HG02973 (cell line): ENCODE measurements around the gene PLCB1.

ENCODE experiments used
- ATAC-seq: cut with Tn5 transposase; IDR thresholded peaks from one replicate; pipeline ENCODE4 v1.9.1; 2021; ENCODE audit warnings: moderate library complexity; ENCODE audit not compliant: unreplicated experiment

PLCB1 gene

GRCh38 chr20:8395956-8396355 is 263.9 kb downstream of the PLCB1 start:
- no peak for ATAC-seq

GRCh38 chr20:8398263-8399051 is 266.4 kb downstream of the PLCB1 start:
- no peak for ATAC-seq

- peak; percentile 98 for ATAC-seq
Measured at GRCh38 chr20:8399947-8400346, 267.9 kb downstream of the PLCB1 start.

- no peak for ATAC-seq
Measured at GRCh38 chr20:8400486-8400885, 268.4 kb downstream of the PLCB1 start.

GRCh38 chr20:8401556-8401955 is 269.5 kb downstream of the PLCB1 start:
- no peak for ATAC-seq

- no peak for ATAC-seq
Measured at GRCh38 chr20:8402798-8403197, 270.7 kb downstream of the PLCB1 start.

GRCh38 chr20:8404912-8405635 is 273.0 kb downstream of the PLCB1 start:
- ATAC-seq = no peak

GRCh38 chr20:8406391-8406790 is 274.3 kb downstream of the PLCB1 start:
- no peak for ATAC-seq

GRCh38 chr20:8408587-8409307 is 276.7 kb downstream of the PLCB1 start:
- no peak for ATAC-seq

- ATAC-seq = no peak
Measured at GRCh38 chr20:8413691-8414090, 281.6 kb downstream of the PLCB1 start.

- ATAC-seq = no peak
Measured at GRCh38 chr20:8414586-8415274, 282.7 kb downstream of the PLCB1 start.

GRCh38 chr20:8421981-8422380 is 289.9 kb downstream of the PLCB1 start:
- no peak for ATAC-seq

- ATAC-seq = no peak
Measured at GRCh38 chr20:8423482-8423881, 291.4 kb downstream of the PLCB1 start.

- ATAC-seq = no peak
Measured at GRCh38 chr20:8424010-8424409, 291.9 kb downstream of the PLCB1 start.

GRCh38 chr20:8425016-8425415 is 292.9 kb downstream of the PLCB1 start:
- ATAC-seq = no peak

- no peak for ATAC-seq
Measured at GRCh38 chr20:8425802-8426201, 293.7 kb downstream of the PLCB1 start.

GRCh38 chr20:8427419-8428040 is 295.5 kb downstream of the PLCB1 start:
- ATAC-seq = no peak

- ATAC-seq = no peak
Measured at GRCh38 chr20:8428988-8429387, 296.9 kb downstream of the PLCB1 start.

GRCh38 chr20:8431538-8432434 is 299.7 kb downstream of the PLCB1 start:
- no peak for ATAC-seq
